AG09319 (cell line): ENCODE data around the gene MRPS7.
A peak's percentile ranks its signal among the peaks of the same experiment; 100 is the strongest.
"Not testable (repeated sequence)": the region's sequence is repeated elsewhere in the genome, so short reads cannot be mapped to it uniquely, and the experiment has no call there.

Experiments used
- DNase-seq: peaks from one replicate; pipeline ENCODE4 v3.0.0-alpha.2; 2010; ENCODE audit warnings: low read depth; ENCODE audit errors: extremely low read depth
- CTCF ChIP-seq: IDR thresholded peaks from 2 replicates; pipeline ENCODE4 v1.5.1; 2011; ENCODE audit warnings: low read depth, mild to moderate bottlenecking, inconsistent platforms, low read length, moderate library complexity

MRPS7 gene

GRCh38 chr17:75289115-75289831 lies 27.6 kb downstream of the MRPS7 start, which contains the start of gene SLC25A19:
Gene SLC25A19 (minus strand): TSS chr17:75289433. CDS start chr17:75286764, 2,669 bp downstream.
- peak; percentile 6; the same call in 1 of the 2 replicates for TF ChIP-seq CTCF
- DNase-seq = peak; percentile 97

GRCh38 chr17:75289832-75290337 lies 28.2 kb downstream of the MRPS7 start:
- DNase-seq = no peak
- TF ChIP-seq CTCF = peak; percentile 29

GRCh38 chr17:75292810-75293448 lies 31.2 kb downstream of the MRPS7 start:
- DNase-seq = not testable (repeated sequence)

- no peak for DNase-seq
- no peak for TF ChIP-seq CTCF
Measured at GRCh38 chr17:75295201-75296158, 33.8 kb downstream of the MRPS7 start.

- no peak for TF ChIP-seq CTCF
- DNase-seq = no peak
Measured at GRCh38 chr17:75300280-75300679, 38.6 kb downstream of the MRPS7 start.

GRCh38 chr17:75301049-75301448 lies 39.4 kb downstream of the MRPS7 start:
- TF ChIP-seq CTCF = no peak
- no peak for DNase-seq

- TF ChIP-seq CTCF = no peak
Measured at GRCh38 chr17:75301502-75302206, 40.0 kb downstream of the MRPS7 start.

More at GRCh38 chr17:75301502-75302206, 40.0 kb downstream of the MRPS7 start:
- no peak for DNase-seq
